ENCODE measurements around the gene FADS3. TPM values are rescaled to one million over a fixed set of nuclear protein-coding genes. Genes with fewer than 3 reads are reported as not detected.

FADS3 gene
- total and polyA plus RNA-seq, 2 donors (not counting 1 experiment from before 2014, with no cell fraction given) = 79.9 to 224 TPM

GRCh38 chr11:61862714-61863547 lies 28.4 kb downstream of the FADS3 start:
- Histone ChIP-seq H3K27me3 (ENCODE audit: control insufficient read depth, insufficient read depth, low read length) (no peaks in the 10 kb centered on the region), H4K20me1 (ENCODE audit: control insufficient read depth, extremely low read depth, insufficient read depth, low read length) (no peaks in the 10 kb centered on the region), H3K4me1 (ENCODE audit: control insufficient read depth, extremely low read depth, insufficient read depth, low read length) (no peaks in the 10 kb centered on the region), H3K27ac (ENCODE audit: insufficient read depth, low read length) (no peak overlapping the region), H3K9me3 (ENCODE audit: control insufficient read depth, insufficient read depth, low read depth, low read length) (no peaks in the 10 kb centered on the region), H3K79me2 (ENCODE audit: control insufficient read depth, insufficient read depth, low read length) (no peaks in the 10 kb centered on the region), H2AFZ (ENCODE audit: low read length) (no peak overlapping the region), H3K36me3 (ENCODE audit: control insufficient read depth, insufficient read depth, low read length) (peaks cover 39% of the 10 kb centered on the region), H3K4me2 (ENCODE audit: extremely low read depth, insufficient read depth, low read length) (no peak overlapping the region), H3K4me3 (replicated peaks in 1 of 4; ENCODE audit: control extremely low read depth in 1 of 4, insufficient read depth in 1 of 4, low read depth in 3 of 4, low read length in 4 of 4) (no peak overlapping the region), H3K9ac (ENCODE audit: insufficient read depth, low read length) (no peak overlapping the region)
- no peak for DNase-seq (ENCODE audit: low read depth in 2 of 2)
- TF ChIP-seq EZH2 (IDR thresholded peaks at IDR 0.05; ENCODE audit: low read length, missing control alignments) = no peak
- TF ChIP-seq CTCF (conservative IDR thresholded peaks at IDR 0.05 in 1 of 2, IDR thresholded peaks at IDR 0.05 in 1 of 2; ENCODE audit: low read depth in 1 of 2, low read length in 2 of 2) = no peak

GRCh38 chr11:61861634-61862033 lies 29.7 kb downstream of the FADS3 start:
- peaks cover 50% of the 10 kb centered on the region for H3K36me3 ChIP-seq (ENCODE audit: control insufficient read depth, insufficient read depth, low read length)
- no peak overlapping the region for H3K9ac ChIP-seq (ENCODE audit: insufficient read depth, low read length)
- no peak for DNase-seq (ENCODE audit: low read depth in 2 of 2)

More at GRCh38 chr11:61861634-61862033, 29.7 kb downstream of the FADS3 start:
- H3K79me2 ChIP-seq (ENCODE audit: control insufficient read depth, insufficient read depth, low read length) = no peaks in the 10 kb centered on the region
- no peaks in the 10 kb centered on the region for H4K20me1 ChIP-seq (ENCODE audit: control insufficient read depth, extremely low read depth, insufficient read depth, low read length)
- no peaks in the 10 kb centered on the region for H3K9me3 ChIP-seq (ENCODE audit: control insufficient read depth, insufficient read depth, low read depth, low read length)
- H3K4me2 ChIP-seq (ENCODE audit: extremely low read depth, insufficient read depth, low read length) = no peak overlapping the region
- no peak overlapping the region for H2AFZ ChIP-seq (ENCODE audit: low read length)
- no peaks in the 10 kb centered on the region for H3K27me3 ChIP-seq (ENCODE audit: control insufficient read depth, insufficient read depth, low read length)
- H3K4me1 ChIP-seq (ENCODE audit: control insufficient read depth, extremely low read depth, insufficient read depth, low read length) = no peaks in the 10 kb centered on the region
- H3K4me3 ChIP-seq (replicated peaks in 1 of 4; ENCODE audit: control extremely low read depth in 1 of 4, insufficient read depth in 1 of 4, low read depth in 3 of 4, low read length in 4 of 4) = no peak overlapping the region
- no peak overlapping the region for H3K27ac ChIP-seq (ENCODE audit: insufficient read depth, low read length)
- no peak for TF ChIP-seq EZH2 (IDR thresholded peaks at IDR 0.05; ENCODE audit: low read length, missing control alignments)
- TF ChIP-seq CTCF (conservative IDR thresholded peaks at IDR 0.05 in 1 of 2, IDR thresholded peaks at IDR 0.05 in 1 of 2; ENCODE audit: low read depth in 1 of 2, low read length in 2 of 2) = no peak

All from fibroblast of lung (primary cell).